Forelimb muscle (tissue), 1 donor: ENCODE measurements around the gene RBM41. TPM values are rescaled to one million over a fixed set of nuclear protein-coding genes. Genes with fewer than 3 reads are reported as not detected.

Experiments used
- DNase-seq: peaks from one replicate; pipeline ENCODE4 v3.0.0-alpha.2; 2013; ENCODE audit warnings: low read depth
- polyA plus RNA-seq: library from polyadenylated mRNA; unstranded; fragments of 120-200 nt; gene quantifications from one replicate; pipeline ENCODE4 v1.2.1, GENCODE V29; 2013; ENCODE audit not compliant: insufficient read length

RBM41 gene
- polyA plus RNA-seq, 1 donor: 9.7 TPM

- no peak for DNase-seq
These were observed 88.9 kb downstream of the RBM41 start for GRCh38 chrX:107029752-107030151.

DNA sequence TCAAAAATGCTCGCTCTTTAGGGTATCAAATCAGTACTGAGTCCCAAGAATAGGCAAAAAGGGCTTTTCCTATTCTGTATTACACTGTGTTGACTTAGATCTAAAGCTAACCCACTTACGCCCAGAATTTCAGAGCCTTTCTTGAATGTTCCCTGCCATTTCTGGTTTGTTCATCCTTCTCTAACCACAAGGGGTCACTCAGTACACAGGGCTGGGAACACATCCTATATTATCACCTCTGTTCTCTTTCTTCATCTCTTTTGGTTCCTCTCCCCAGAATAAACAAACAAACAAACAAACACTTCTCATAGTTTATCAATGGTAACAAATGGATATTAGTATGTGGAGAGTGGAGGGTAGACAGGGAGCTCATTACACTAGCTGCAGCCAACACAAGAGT, 93.1 kb downstream of the RBM41 start:
- DNase-seq: no peak

- DNase-seq: peak; percentile 44
These were observed 103.7 kb downstream of the RBM41 start for GRCh38 chrX:107014936-107015335.

Other genes starting within 250 kb of the RBM41 start
- gene RIPPLY1, start 215.5 kb downstream of the RBM41 start, polyA plus RNA-seq: 0.66 TPM
- 0.75 TPM for gene CLDN2, start 198.4 kb downstream of the RBM41 start, polyA plus RNA-seq
- gene MORC4, start 118.6 kb downstream of the RBM41 start, polyA plus RNA-seq: 37.0 TPM
- 0.90 TPM for gene NUP62CL, start 87.6 kb upstream of the RBM41 start, polyA plus RNA-seq
- gene DNAAF6, start 87.8 kb upstream of the RBM41 start, polyA plus RNA-seq: not detected